Neural cell (in vitro differentiated cells): Measurements from ENCODE around the gene WDR4. TPM values are rescaled to one million over a fixed set of nuclear protein-coding genes. Genes with fewer than 3 reads are reported as not detected.

Experiments
- H2AFZ ChIP-seq: fragments of 200-600, 300-800 bp; sonication (generic), shearing (Covaris generic); 2 replicates; pipeline ENCODE4 v1.6.0; 2014; ENCODE audit warnings: low read depth, mild to moderate bottlenecking, antibody characterized with exemption, low read length, moderate library complexity
- H3F3A ChIP-seq: fragments of 200-600 bp; shearing (Covaris generic); 2 replicates; pipeline ENCODE4 v1.6.1; 2016; ENCODE audit warnings: mild to moderate bottlenecking, moderate library complexity, mixed read lengths, antibody characterized with exemption, low read length; ENCODE audit not compliant: insufficient read depth, poor library complexity, severe bottlenecking
- H3K27ac ChIP-seq: fragments of 200-600, 300-800 bp; sonication (generic), shearing (Covaris generic); 2 replicates; pipeline ENCODE4 v1.5.1; 2014; ENCODE audit warnings: mild to moderate bottlenecking, low read length, moderate library complexity
- H3K27me3 ChIP-seq: fragments of 300-800, 200-600 bp; sonication (generic), shearing (Covaris generic); 2 replicates; pipeline ENCODE4 v1.6.0; 2014; ENCODE audit warnings: mild to moderate bottlenecking, low read depth, low read length, moderate library complexity; ENCODE audit not compliant: insufficient read depth
- H3K36me3 ChIP-seq: fragments of 300-800, 200-600 bp; sonication (generic), shearing (Covaris generic); 2 replicates; pipeline ENCODE4 v1.5.1; 2014; ENCODE audit warnings: mild to moderate bottlenecking, antibody characterized with exemption, low read length, moderate library complexity; ENCODE audit not compliant: insufficient read depth
- H3K4me2 ChIP-seq: fragments of 300-800, 200-600 bp; sonication (generic), shearing (Covaris generic); 2 replicates; pipeline ENCODE4 v1.6.0; 2014; ENCODE audit warnings: mild to moderate bottlenecking, low read length
- H3K4me3 ChIP-seq: fragments of 300-800, 200-600 bp; sonication (generic), shearing (Covaris generic); 2 replicates; pipeline ENCODE4 v1.5.1; 2014; ENCODE audit warnings: mild to moderate bottlenecking, low read length, moderate library complexity
- H3K79me2 ChIP-seq: fragments of 200-600 bp; shearing (Covaris generic); replicated peaks from 2 replicates; pipeline ENCODE4 v1.6.0; 2014; ENCODE audit warnings: mild to moderate bottlenecking, low read length, moderate library complexity; ENCODE audit not compliant: insufficient read depth
- H3K9ac ChIP-seq: fragments of 300-800, 200-600 bp; sonication (generic), shearing (Covaris generic); 2 replicates; pipeline ENCODE4 v1.6.1; 2016; ENCODE audit warnings: mild to moderate bottlenecking, low read length, mixed read lengths
- H3K9me2 ChIP-seq: fragments of 200-600 bp; shearing (Covaris generic); 2 replicates; pipeline ENCODE4 v1.6.1; 2016; ENCODE audit warnings: mild to moderate bottlenecking, low read length, mixed read lengths; ENCODE audit not compliant: insufficient read depth
- H3K9me3 ChIP-seq: fragments of 200-600, 300-800 bp; sonication (generic), shearing (Covaris generic); 2 replicates; pipeline ENCODE4 v1.6.1; 2016; ENCODE audit warnings: mild to moderate bottlenecking, mixed run types, low read length, moderate library complexity, mixed read lengths
- H4K20me1 ChIP-seq: fragments of 200-600 bp; shearing (Covaris generic); 2 replicates; pipeline ENCODE4 v1.6.1; 2016; ENCODE audit warnings: mild to moderate bottlenecking, mixed run types; ENCODE audit not compliant: insufficient read depth
- EP300 ChIP-seq: fragments of 450-650 bp; conservative IDR thresholded peaks from 2 replicates; pipeline ENCODE4 v1.6.1; 2014; ENCODE audit warnings: antibody characterized with exemption, mild to moderate bottlenecking, moderate library complexity; ENCODE audit not compliant: poor library complexity, severe bottlenecking
- EZH2 ChIP-seq: fragments of 200-600, 300-800 bp; shearing (Covaris generic), sonication (generic); IDR thresholded peaks from 2 replicates; pipeline ENCODE4 v1.6.1; 2014; ENCODE audit warnings: antibody characterized with exemption, low read length, borderline replicate concordance, mild to moderate bottlenecking; ENCODE audit not compliant: insufficient read depth, poor library complexity, severe bottlenecking
- MXI1 ChIP-seq: fragments of 450-650 bp; conservative IDR thresholded peaks from 2 replicates; pipeline ENCODE4 v1.6.1; 2014; ENCODE audit warnings: antibody characterized with exemption, mild to moderate bottlenecking; ENCODE audit not compliant: poor library complexity, severe bottlenecking
- POLR2AphosphoS5 ChIP-seq: IDR thresholded peaks from 2 replicates; pipeline ENCODE4 v1.6.1; 2012
- RAD21 ChIP-seq: fragments of 450-650 bp; conservative IDR thresholded peaks from 2 replicates; pipeline ENCODE4 v1.6.1; 2014; ENCODE audit warnings: antibody characterized with exemption, mild to moderate bottlenecking, moderate library complexity
- SMC3 ChIP-seq: fragments of 450-650 bp; conservative IDR thresholded peaks from 2 replicates; pipeline ENCODE4 v1.6.1; 2014; ENCODE audit warnings: antibody characterized with exemption, mild to moderate bottlenecking, moderate library complexity; ENCODE audit not compliant: poor library complexity
- TAF1 ChIP-seq: IDR thresholded peaks from 2 replicates; pipeline ENCODE4 v1.6.1; 2012; ENCODE audit warnings: low read depth
- polyA plus RNA-seq: library from polyadenylated mRNA; depleted of rRNA; stranded (reverse); fragments of >200 nt; gene quantifications from 2 replicates; pipeline ENCODE4 v1.2.3, GENCODE V29; 2014
- TF ChIP-seq, protein P1 (sequence below): IDR thresholded peaks from 2 replicates; pipeline ENCODE4 v1.6.1; 2012; ENCODE audit warnings: borderline replicate concordance
- TF ChIP-seq, protein P2 (sequence below): fragments of 450-650 bp; IDR thresholded peaks from 2 replicates; pipeline ENCODE4 v1.5.1; 2014; ENCODE audit warnings: antibody characterized with exemption, mild to moderate bottlenecking, moderate library complexity; ENCODE audit not compliant: poor library complexity, severe bottlenecking

Gene WDR4
- polyA plus RNA-seq, 1 donor from 2014 or later: 9.2 TPM

DNA sequence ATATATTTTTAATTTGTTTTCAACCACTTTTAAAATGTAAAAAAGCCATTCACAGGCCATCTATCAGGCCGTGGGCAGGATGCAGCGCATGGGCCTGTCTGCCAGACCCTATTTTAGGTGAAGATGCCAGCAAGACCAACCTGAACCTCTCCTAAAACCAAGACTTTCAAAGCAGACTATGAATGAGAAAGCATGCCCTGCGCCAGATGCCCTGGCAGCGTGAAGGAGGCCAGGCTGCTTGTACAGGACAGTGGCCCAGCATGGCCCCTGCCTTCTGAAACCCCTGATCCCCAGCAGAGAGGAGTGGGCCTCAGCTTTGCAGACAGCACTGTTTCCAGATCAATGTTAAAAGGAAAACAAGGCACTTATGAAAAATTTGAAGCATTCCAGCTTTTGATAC is 31.6 kb downstream of the WDR4 start:
- no peak overlapping the region for H3K27ac ChIP-seq
- TF ChIP-seq POLR2AphosphoS5: no peak
- H2AFZ ChIP-seq: no peak overlapping the region
- H3K9ac ChIP-seq: no peak overlapping the region
- H3F3A ChIP-seq: no peaks in the 10 kb centered on the region
- no peak overlapping the region for H3K4me3 ChIP-seq
- no peaks in the 10 kb centered on the region for H4K20me1 ChIP-seq
- H3K36me3 ChIP-seq: no peaks in the 10 kb centered on the region
- H3K79me2 ChIP-seq: no peaks in the 10 kb centered on the region
- H3K27me3 ChIP-seq: no peaks in the 10 kb centered on the region
- H3K4me2 ChIP-seq: no peak overlapping the region
- no peaks in the 10 kb centered on the region for H3K9me3 ChIP-seq
- no peaks in the 10 kb centered on the region for H3K9me2 ChIP-seq

DNA sequence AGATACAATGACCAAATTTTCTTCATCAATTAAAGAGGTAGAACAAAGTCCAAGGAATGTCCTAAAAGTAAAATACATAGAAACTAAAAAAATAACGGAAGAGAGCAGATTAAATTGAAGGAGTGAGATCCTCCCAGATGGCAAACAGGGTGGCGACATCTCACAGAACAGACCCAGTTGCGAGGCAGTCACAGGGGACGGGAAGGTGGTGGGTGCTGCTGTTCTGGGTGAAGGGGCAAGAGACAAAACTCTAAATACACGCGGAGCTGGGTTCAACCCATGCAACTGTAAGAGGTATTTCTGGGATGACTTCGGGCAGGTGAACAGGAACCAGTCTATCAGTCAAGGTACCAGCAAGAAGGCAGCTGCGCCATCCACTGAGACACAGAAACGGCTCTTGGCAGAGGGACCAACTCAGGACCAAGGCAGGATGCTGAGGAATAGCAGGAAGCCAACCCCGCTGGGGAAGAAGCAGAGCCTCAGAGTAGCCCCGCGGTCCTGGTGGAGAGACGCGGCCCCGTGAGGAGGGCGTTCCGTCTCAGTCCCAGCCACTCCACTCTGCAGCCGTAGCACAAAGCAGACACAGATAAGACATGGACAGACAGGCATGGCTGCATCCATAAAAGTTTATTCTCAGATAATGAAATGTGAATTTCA is 32.2 kb downstream of the WDR4 start:
- no peak overlapping the region for H3K4me2 ChIP-seq
- H3K79me2 ChIP-seq: no peaks in the 10 kb centered on the region
- H3K36me3 ChIP-seq: no peaks in the 10 kb centered on the region

More for the DNA sequence above, 32.2 kb downstream of the WDR4 start:
- Histone ChIP-seq H3K27ac (no peak overlapping the region), H3F3A (no peaks in the 10 kb centered on the region), H3K9me2 (no peaks in the 10 kb centered on the region), H3K9ac (no peak overlapping the region), H3K9me3 (no peaks in the 10 kb centered on the region), H2AFZ (no peak overlapping the region), H3K27me3 (no peaks in the 10 kb centered on the region), H3K4me3 (no peak overlapping the region), H4K20me1 (no peaks in the 10 kb centered on the region)
- TF ChIP-seq EP300 (no peak), TAF1 (no peak), SMC3 (no peak), RAD21 (no peak), EZH2 (no peak), POLR2AphosphoS5 (no peak), MXI1 (no peak)
- TF ChIP-seq, protein P1, sequence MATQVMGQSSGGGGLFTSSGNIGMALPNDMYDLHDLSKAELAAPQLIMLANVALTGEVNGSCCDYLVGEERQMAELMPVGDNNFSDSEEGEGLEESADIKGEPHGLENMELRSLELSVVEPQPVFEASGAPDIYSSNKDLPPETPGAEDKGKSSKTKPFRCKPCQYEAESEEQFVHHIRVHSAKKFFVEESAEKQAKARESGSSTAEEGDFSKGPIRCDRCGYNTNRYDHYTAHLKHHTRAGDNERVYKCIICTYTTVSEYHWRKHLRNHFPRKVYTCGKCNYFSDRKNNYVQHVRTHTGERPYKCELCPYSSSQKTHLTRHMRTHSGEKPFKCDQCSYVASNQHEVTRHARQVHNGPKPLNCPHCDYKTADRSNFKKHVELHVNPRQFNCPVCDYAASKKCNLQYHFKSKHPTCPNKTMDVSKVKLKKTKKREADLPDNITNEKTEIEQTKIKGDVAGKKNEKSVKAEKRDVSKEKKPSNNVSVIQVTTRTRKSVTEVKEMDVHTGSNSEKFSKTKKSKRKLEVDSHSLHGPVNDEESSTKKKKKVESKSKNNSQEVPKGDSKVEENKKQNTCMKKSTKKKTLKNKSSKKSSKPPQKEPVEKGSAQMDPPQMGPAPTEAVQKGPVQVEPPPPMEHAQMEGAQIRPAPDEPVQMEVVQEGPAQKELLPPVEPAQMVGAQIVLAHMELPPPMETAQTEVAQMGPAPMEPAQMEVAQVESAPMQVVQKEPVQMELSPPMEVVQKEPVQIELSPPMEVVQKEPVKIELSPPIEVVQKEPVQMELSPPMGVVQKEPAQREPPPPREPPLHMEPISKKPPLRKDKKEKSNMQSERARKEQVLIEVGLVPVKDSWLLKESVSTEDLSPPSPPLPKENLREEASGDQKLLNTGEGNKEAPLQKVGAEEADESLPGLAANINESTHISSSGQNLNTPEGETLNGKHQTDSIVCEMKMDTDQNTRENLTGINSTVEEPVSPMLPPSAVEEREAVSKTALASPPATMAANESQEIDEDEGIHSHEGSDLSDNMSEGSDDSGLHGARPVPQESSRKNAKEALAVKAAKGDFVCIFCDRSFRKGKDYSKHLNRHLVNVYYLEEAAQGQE: no peak
- TF ChIP-seq, protein P2, sequence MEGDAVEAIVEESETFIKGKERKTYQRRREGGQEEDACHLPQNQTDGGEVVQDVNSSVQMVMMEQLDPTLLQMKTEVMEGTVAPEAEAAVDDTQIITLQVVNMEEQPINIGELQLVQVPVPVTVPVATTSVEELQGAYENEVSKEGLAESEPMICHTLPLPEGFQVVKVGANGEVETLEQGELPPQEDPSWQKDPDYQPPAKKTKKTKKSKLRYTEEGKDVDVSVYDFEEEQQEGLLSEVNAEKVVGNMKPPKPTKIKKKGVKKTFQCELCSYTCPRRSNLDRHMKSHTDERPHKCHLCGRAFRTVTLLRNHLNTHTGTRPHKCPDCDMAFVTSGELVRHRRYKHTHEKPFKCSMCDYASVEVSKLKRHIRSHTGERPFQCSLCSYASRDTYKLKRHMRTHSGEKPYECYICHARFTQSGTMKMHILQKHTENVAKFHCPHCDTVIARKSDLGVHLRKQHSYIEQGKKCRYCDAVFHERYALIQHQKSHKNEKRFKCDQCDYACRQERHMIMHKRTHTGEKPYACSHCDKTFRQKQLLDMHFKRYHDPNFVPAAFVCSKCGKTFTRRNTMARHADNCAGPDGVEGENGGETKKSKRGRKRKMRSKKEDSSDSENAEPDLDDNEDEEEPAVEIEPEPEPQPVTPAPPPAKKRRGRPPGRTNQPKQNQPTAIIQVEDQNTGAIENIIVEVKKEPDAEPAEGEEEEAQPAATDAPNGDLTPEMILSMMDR: no peak
